HepG2 (cell line): ENCODE measurements around the gene ADARB2.

Source experiments
- BHLHE40 ChIP-seq: IDR thresholded peaks from 2 replicates; pipeline ENCODE4 v1.6.1; 2011; ENCODE audit warnings: low read length, improper control_type of control experiment
- EHMT2 ChIP-seq: fragments of 200-600 bp; sonication (generic); IDR thresholded peaks from 2 replicates; pipeline ENCODE4 v1.7.0; 2017; ENCODE audit warnings: antibody characterized with exemption, low read depth, low read length, borderline replicate concordance
- PHF5A ChIP-seq: IDR thresholded peaks from one replicate; pipeline ENCODE4 v1.6.1; 2018; ENCODE audit warnings: low read depth, missing genetic modification reagents; ENCODE audit not compliant: unreplicated experiment
- POLR2AphosphoS2 ChIP-seq: IDR thresholded peaks from 2 replicates; pipeline ENCODE4 v1.6.1; 2011; ENCODE audit warnings: low read depth, low read length, improper control_type of control experiment

DNA sequence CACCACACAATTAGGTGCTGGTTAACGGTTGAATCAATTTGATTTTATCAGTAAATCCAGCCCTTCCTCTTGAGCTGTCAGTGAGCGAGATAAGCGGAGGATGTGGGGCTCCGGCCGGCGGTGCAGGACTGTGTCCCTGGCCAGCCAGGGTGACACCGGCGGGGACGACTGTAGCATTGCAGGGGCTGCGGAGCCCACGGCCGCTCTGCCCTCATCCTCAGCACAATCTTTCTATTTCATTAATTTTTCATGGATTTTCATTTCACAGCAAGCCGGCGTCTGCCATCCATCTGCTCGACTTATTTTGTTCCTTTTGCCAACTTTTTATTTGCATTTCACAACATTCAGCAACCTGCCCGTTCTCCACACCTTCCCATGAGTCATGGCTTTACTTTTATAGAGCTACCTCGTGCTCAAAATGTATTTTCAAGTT is 4.7 kb downstream of the ADARB2 start:
- no peak for TF ChIP-seq PHF5A (CRISPR knock-in tag)
- no peak for TF ChIP-seq BHLHE40
- no peak for TF ChIP-seq EHMT2
- no peak for TF ChIP-seq POLR2AphosphoS2
